GM23338 (cell line): ENCODE data around the gene CDK5R1. TPM values are rescaled to one million over a fixed set of nuclear protein-coding genes. Genes with fewer than 3 reads are reported as not detected.

Experiments used
- ATAC-seq: fragments of 200-7000 bp; cut with Tn5 transposase; 3 replicates; pipeline ENCODE4 v1.9.1; 2020
- DNase-seq: peaks from one replicate; pipeline ENCODE4 v3.0.0-alpha.2; 2015; ENCODE audit warnings: low spot score
- H2AFZ ChIP-seq: fragments of 200-600 bp; sonication (generic); 2 replicates; pipeline ENCODE4 v1.8.0; 2016; ENCODE audit warnings: antibody characterized with exemption, mild to moderate bottlenecking, moderate library complexity
- H3F3A ChIP-seq: fragments of 200-600 bp; sonication (generic); replicated peaks from 2 replicates; pipeline ENCODE4 v1.8.0; 2017; ENCODE audit warnings: antibody characterized with exemption, mixed run types, low read depth
- H3K27ac ChIP-seq: fragments of 200-600 bp; sonication (generic); 2 replicates; pipeline ENCODE4 v1.6.1; 2016; ENCODE audit warnings: low read depth
- H3K27me3 ChIP-seq: fragments of 200-600 bp; sonication (generic); 2 replicates; pipeline ENCODE4 v1.8.0; 2016; ENCODE audit warnings: mild to moderate bottlenecking, mixed run types, moderate library complexity; ENCODE audit not compliant: insufficient read depth
- H3K36me3 ChIP-seq: fragments of 200-600 bp; sonication (generic); 2 replicates; pipeline ENCODE4 v1.8.0; 2016; ENCODE audit warnings: mild to moderate bottlenecking; ENCODE audit not compliant: insufficient read depth
- H3K4me1 ChIP-seq: fragments of 200-600 bp; sonication (generic); 2 replicates; pipeline ENCODE4 v1.8.0; 2016; ENCODE audit warnings: mild to moderate bottlenecking, moderate library complexity; ENCODE audit not compliant: insufficient read depth
- H3K4me2 ChIP-seq: fragments of 200-600 bp; sonication (generic); 2 replicates; pipeline ENCODE4 v1.7.1; 2017; ENCODE audit warnings: mixed run types
- H3K4me3 ChIP-seq: fragments of 200-600 bp; sonication (generic); 2 replicates; pipeline ENCODE4 v1.6.1; 2016; ENCODE audit warnings: mixed run types
- H3K79me2 ChIP-seq: fragments of 200-600 bp; sonication (generic); replicated peaks from 2 replicates; pipeline ENCODE4 v1.8.0; 2017; ENCODE audit warnings: mild to moderate bottlenecking; ENCODE audit not compliant: insufficient read depth
- H3K9me2 ChIP-seq: fragments of 200-600 bp; sonication (generic); 2 replicates; pipeline ENCODE4 v1.8.0; 2017; ENCODE audit not compliant: insufficient read depth
- H4K20me1 ChIP-seq: fragments of 200-600 bp; sonication (generic); replicated peaks from 2 replicates; pipeline ENCODE4 v1.8.0; 2017; ENCODE audit warnings: mild to moderate bottlenecking; ENCODE audit not compliant: insufficient read depth
- H3K27ac Mint-ChIP-seq: 2 replicates; pipeline ENCODE4 v1.8.0; 2020; ENCODE audit warnings: inconsistent platforms, mild to moderate bottlenecking, moderate library complexity, mixed read lengths
- H3K27me3 Mint-ChIP-seq: 3 replicates; pipeline ENCODE4 v1.8.0; 2022; ENCODE audit warnings: low read depth, mild to moderate bottlenecking, moderate library complexity, mixed read lengths, inconsistent platforms; ENCODE audit not compliant: insufficient read depth, poor library complexity
- H3K36me3 Mint-ChIP-seq: 3 replicates; pipeline ENCODE4 v1.8.0; 2021; ENCODE audit warnings: low read depth, mild to moderate bottlenecking, inconsistent platforms, moderate library complexity, mixed read lengths
- H3K4me1 Mint-ChIP-seq: 3 replicates; pipeline ENCODE4 v1.8.0; 2020; ENCODE audit warnings: mild to moderate bottlenecking, inconsistent platforms, mixed read lengths
- H3K4me3 Mint-ChIP-seq: 3 replicates; pipeline ENCODE4 v1.8.0; 2021; ENCODE audit warnings: moderate library complexity, mild to moderate bottlenecking, inconsistent platforms, mixed read lengths
- H3K9me3 Mint-ChIP-seq: 3 replicates; pipeline ENCODE4 v1.8.0; 2020; ENCODE audit warnings: moderate library complexity, mild to moderate bottlenecking, inconsistent platforms, mixed read lengths
- EZH2phosphoT487 ChIP-seq: fragments of 200-600 bp; sonication (generic); IDR thresholded peaks from one replicate; pipeline ENCODE4 v1.8.1; 2018; ENCODE audit warnings: antibody characterized with exemption; ENCODE audit not compliant: unreplicated experiment
- JUNB ChIP-seq: IDR thresholded peaks from one replicate; pipeline ENCODE4 v1.6.1; 2016; ENCODE audit warnings: antibody characterized with exemption; ENCODE audit not compliant: unreplicated experiment
- NANOG ChIP-seq: IDR thresholded peaks from 2 replicates; pipeline ENCODE4 v1.6.1; 2016; ENCODE audit warnings: antibody characterized with exemption, borderline replicate concordance
- POLR2AphosphoS5 ChIP-seq: IDR thresholded peaks from 2 replicates; pipeline ENCODE4 v1.6.1; 2016; ENCODE audit warnings: antibody characterized with exemption, low read depth
- REST ChIP-seq: IDR thresholded peaks from one replicate; pipeline ENCODE4 v1.6.1; 2018; ENCODE audit warnings: antibody characterized with exemption; ENCODE audit not compliant: unreplicated experiment
- STAT1 ChIP-seq: IDR thresholded peaks from one replicate; pipeline ENCODE4 v1.6.1; 2016; ENCODE audit warnings: antibody characterized with exemption; ENCODE audit not compliant: unreplicated experiment
- ZNF462 ChIP-seq: fragments of 250-450 bp; sonication (Bioruptor Pico); IDR thresholded peaks from 2 replicates; pipeline ENCODE4 v1.5.0; 2020; ENCODE audit warnings: mild to moderate bottlenecking, moderate library complexity
- polyA plus RNA-seq: library from polyadenylated mRNA; unstranded; fragments of >200 nt; fragmentation: Nextera tagmentation; extraction: Ambion mirVana; gene quantifications from 2 replicates; pipeline ENCODE4 v1.2.1, GENCODE V29; 2016
- total RNA-seq: library from RNA; depleted of rRNA; stranded (reverse); fragments of >200 nt; shearing (Covaris generic); gene quantifications from 2 replicates; pipeline ENCODE4 v1.2.3, GENCODE V29; 2014
- TF ChIP-seq, protein P1 (sequence below), 2 experiments: fragments of 200-600 bp in 1 of 2; sonication (generic) in 1 of 2; conservative IDR thresholded peaks; 2 replicates each; pipeline versions ENCODE4 v1.5.1 to v1.6.1; 2016 to 2017; ENCODE audit warnings: antibody characterized with exemption in 2 of 2, low read depth in 2 of 2, mild to moderate bottlenecking in 2 of 2, moderate library complexity in 1 of 2
- TF ChIP-seq, protein P2 (sequence below): IDR thresholded peaks from 2 replicates; pipeline ENCODE4 v1.6.1; 2016; ENCODE audit warnings: antibody characterized with exemption

Gene CDK5R1
- total and polyA plus RNA-seq, 2 experiments from 2014 or later, result 4.0 to 11.6 TPM

GRCh38 chr17:32483451-32484019, 3.3 kb upstream of the CDK5R1 start:
- Histone ChIP-seq H3F3A (peaks cover 41% of the 10 kb centered on the region), H3K27me3 (no peaks in the 10 kb centered on the region), H3K36me3 (peaks cover 32% of the 10 kb centered on the region), H4K20me1 (peaks cover 19% of the 10 kb centered on the region), H2AFZ (no peak overlapping the region), H3K79me2 (peaks cover 4% of the 10 kb centered on the region), H3K27ac (peak overlapping the region; percentile 16), H3K9me2 (no peaks in the 10 kb centered on the region), H3K4me3 (no peak overlapping the region), H3K4me2 (0 out of 2 replicates have a peak overlapping the region, but pooled peaks have one; percentile 5), H3K4me1 (peaks cover 33% of the 10 kb centered on the region)
- ATAC-seq (peak; percentile 54), DNase-seq (peak; percentile 94)
- H3K27ac Mint-ChIP-seq, result peak overlapping the region; percentile 81
- peaks cover 3% of the 10 kb centered on the region; the same call in 1 of the 3 replicates for H3K9me3 Mint-ChIP-seq
- peak; percentile 14; the same call in 1 of the 2 replicates for TF ChIP-seq POLR2AphosphoS5
- TF ChIP-seq, protein P1, sequence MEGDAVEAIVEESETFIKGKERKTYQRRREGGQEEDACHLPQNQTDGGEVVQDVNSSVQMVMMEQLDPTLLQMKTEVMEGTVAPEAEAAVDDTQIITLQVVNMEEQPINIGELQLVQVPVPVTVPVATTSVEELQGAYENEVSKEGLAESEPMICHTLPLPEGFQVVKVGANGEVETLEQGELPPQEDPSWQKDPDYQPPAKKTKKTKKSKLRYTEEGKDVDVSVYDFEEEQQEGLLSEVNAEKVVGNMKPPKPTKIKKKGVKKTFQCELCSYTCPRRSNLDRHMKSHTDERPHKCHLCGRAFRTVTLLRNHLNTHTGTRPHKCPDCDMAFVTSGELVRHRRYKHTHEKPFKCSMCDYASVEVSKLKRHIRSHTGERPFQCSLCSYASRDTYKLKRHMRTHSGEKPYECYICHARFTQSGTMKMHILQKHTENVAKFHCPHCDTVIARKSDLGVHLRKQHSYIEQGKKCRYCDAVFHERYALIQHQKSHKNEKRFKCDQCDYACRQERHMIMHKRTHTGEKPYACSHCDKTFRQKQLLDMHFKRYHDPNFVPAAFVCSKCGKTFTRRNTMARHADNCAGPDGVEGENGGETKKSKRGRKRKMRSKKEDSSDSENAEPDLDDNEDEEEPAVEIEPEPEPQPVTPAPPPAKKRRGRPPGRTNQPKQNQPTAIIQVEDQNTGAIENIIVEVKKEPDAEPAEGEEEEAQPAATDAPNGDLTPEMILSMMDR (conservative IDR thresholded peaks at IDR 0.05; ENCODE audit: low read depth in 2 of 2), result peak; percentile 59 to 81
- TF ChIP-seq REST, result no peak
- TF ChIP-seq EZH2phosphoT487, result no peak
- no peak for TF ChIP-seq JUNB
- TF ChIP-seq STAT1, result no peak
- TF ChIP-seq NANOG, result no peak
- TF ChIP-seq, protein P2, sequence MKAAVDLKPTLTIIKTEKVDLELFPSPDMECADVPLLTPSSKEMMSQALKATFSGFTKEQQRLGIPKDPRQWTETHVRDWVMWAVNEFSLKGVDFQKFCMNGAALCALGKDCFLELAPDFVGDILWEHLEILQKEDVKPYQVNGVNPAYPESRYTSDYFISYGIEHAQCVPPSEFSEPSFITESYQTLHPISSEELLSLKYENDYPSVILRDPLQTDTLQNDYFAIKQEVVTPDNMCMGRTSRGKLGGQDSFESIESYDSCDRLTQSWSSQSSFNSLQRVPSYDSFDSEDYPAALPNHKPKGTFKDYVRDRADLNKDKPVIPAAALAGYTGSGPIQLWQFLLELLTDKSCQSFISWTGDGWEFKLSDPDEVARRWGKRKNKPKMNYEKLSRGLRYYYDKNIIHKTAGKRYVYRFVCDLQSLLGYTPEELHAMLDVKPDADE, result no peak
- TF ChIP-seq ZNF462 (CRISPR knock-in tag), result peak; percentile 40; the same call in 1 of the 2 replicates
- peaks cover 23% of the 10 kb centered on the region for H3K27me3 Mint-ChIP-seq
- H3K4me1 Mint-ChIP-seq, result peaks cover 48% of the 10 kb centered on the region
- no peak overlapping the region for H3K4me3 Mint-ChIP-seq
- peaks cover 54% of the 10 kb centered on the region for H3K36me3 Mint-ChIP-seq
